HG03108 (cell line): ENCODE data around the gene RERE.
"Not testable (repeated sequence)": the region's sequence is repeated elsewhere in the genome, so short reads cannot be mapped to it uniquely, and the experiment has no call there.

Experiments used
- ATAC-seq: cut with Tn5 transposase; IDR thresholded peaks from one replicate; pipeline ENCODE4 v1.9.1; 2021; ENCODE audit warnings: moderate library complexity; ENCODE audit not compliant: unreplicated experiment

Gene RERE

DNA sequence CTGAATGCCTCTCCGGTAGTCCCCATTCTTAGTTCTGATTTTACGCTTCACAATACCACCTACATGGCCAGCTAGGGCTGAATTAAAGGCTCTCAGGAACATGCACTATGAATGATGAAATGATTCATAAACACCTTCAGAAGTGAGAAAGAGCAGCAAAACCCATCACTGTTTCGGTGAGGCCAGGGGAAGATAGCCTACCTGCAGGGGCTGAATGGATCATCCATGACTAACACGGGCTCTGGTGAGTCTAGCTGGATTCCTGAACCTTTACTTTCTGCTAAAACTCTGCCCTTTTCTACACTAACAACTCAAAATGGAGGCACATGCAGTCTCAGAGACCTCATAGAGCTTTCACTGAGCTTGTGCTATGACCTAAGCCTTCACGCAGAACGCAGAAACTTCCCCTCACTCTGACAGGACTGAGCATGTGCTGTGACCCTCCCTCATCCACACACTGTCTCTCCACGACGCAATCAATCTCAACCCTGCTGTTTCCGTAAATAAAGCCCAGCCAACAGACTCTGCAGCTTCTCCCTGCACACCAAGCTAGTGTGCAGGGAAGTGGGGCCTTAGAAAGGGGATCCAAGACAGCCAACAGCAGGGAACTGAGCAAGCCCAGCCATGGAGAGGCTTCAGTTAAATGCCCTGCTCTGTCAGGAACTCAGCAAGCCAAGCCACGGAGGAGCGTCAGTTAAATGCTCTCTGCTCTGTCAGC, 291.7 kb downstream of the RERE start:
- ATAC-seq: peak; percentile 46

DNA sequence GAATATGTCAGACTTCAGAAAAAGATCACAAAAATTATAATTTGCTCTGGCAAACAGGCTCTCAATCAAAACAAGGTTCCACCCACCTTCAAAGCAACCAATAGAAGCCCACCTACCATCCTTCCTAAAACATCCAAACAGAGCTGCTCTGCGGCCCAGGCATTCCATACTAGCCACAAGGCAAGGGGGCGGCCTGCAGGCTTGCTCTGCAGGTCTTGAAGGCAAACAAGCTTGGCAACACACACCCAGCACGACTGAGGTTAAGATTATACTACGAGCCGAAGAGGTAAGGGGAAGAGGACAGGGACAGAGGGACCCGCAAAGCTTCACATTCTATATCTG, 292.3 kb downstream of the RERE start:
- ATAC-seq: no peak

DNA sequence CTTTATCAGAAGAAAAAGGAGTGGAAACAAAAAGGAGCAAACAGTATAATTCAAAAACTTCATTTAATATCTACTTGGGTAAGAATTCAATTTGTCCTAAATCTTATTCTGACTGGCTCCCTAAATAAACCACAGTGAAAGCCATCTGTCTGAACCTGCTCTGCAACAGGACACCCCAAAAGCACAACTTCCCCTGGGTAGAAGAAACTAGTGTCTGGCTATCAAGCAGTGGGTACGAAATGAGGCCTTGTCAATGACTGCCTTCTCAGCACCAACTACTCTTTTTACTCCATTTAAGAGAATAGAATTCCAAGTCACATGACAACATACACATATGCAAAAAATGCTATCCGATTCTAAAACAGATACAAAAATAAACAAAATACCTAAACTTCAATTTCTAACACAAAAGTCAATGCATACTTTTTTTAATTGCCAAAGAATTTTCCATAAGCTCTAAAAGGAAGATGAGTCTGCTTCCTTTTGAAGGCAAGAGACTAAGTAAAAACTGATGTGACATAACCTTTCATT, 292.7 kb downstream of the RERE start:
- no peak for ATAC-seq

DNA sequence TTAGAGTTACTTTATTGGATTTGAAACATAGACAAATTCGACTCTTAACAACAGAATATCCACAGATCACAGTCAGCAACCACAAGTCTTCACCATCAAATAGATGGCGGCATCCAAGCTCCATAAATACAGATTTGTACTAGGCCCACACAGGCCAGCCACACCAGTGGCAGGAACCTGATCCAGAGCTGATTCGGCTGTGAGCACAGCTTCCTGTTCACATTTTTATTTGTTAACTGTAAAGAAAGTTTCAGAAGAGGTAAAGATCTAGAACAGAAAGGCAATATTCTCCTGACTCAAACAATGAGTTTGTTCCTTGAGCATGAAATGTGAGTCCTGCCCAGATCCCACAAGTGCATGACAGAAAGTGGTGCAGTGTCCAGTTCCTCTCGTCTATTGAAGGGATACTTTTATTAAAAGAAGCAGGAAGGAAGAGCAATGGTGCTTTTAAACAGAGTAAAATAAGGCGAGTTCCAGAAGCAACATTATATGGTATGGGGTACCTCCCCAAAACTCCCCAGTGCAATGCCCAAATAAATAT, 293.7 kb downstream of the RERE start:
- ATAC-seq: no peak

DNA sequence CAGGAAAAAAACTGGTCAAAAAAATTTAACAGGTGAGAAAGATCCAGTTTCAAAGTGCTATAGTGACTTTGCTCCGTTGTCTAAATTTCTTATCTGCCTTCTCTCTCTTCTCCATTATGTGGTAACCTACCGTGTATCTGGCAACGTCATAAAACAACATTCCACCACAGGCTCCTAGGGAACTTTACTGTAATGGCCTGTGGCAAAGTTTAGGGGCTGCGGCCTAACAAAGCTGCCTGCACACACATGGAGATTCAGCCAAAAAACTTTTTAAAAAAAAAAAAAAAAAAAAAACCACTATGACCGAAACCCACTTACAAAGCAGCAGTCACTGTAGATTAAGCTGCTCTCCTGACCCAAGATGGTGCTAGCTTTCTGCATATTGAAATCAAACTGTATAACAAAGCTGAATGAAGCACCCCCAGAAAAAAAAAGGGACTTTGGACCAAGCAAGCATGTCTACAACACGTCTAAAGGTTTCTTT, 296.9 kb downstream of the RERE start:
- no peak for ATAC-seq

DNA sequence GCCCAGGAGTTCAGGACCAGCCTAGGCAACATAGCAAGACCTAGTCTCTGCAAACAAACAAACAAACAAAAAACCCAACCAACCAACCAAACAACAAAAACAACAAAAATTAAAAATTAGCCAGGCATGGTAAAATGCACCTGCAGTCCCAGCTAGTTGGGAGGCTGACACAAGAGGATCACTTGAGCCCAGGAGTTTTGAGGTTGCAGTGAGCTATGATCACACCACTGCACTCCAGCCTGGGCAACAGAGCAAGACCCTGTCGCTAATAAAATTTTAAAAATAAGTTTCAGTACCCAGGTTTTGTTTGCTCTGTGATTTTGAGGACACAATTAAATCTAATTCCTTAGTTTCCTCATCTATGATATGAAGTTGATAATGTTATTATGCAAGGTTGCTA, 298.3 kb downstream of the RERE start:
- no peak for ATAC-seq

DNA sequence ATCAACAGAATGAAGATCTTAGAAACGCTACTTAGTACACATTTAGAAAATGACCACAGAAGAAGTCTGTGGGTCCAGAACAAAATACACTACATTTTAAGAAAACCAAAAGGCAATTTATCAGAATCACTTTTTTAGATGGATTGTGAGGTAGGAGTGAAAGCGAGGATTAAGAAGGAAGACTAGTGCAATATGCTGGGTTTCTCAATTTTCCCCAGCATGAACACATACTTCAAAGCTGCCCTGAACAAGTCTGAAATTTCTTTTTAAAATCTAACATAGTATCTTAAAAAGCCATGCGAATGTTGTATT, 299.0 kb downstream of the RERE start:
- ATAC-seq: no peak

DNA sequence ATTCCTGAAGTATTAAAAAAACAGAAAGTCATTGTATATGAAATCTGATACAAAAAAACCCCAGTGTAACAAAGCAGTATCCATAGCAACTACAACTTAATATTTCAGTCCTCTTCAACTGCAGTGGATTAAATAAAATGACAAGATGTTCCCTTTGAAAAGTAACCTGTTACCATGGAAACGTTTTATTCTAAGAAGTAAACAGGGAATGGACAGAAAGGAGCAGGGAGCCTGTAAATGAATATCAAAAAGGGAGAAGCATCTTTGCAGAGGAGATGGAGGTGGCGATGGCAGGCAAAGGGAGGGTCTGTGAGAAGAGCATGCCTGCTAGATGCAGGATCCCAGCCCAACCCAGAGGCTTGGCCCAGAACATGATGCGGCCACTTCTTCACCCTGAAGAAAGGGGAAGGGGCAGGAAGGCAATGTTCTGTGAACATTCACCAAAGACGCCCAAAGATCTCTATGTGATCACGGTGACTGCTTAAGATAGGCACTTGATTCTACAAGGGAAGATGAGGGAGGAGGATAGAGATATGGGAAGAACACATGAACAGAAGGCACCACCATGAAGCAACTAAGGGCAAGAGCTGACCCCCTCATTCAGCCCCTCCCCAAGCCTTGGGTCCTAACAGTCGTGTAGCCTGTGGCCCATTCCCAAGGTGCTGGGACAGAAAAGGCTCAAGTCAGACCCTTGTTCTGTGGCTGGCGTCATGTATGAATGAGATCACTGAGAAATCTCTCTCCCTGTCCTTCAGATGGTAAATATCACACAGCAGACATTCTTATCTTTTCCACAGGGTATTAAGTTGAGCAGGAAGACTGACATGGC, 299.6 kb downstream of the RERE start:
- ATAC-seq: no peak

DNA sequence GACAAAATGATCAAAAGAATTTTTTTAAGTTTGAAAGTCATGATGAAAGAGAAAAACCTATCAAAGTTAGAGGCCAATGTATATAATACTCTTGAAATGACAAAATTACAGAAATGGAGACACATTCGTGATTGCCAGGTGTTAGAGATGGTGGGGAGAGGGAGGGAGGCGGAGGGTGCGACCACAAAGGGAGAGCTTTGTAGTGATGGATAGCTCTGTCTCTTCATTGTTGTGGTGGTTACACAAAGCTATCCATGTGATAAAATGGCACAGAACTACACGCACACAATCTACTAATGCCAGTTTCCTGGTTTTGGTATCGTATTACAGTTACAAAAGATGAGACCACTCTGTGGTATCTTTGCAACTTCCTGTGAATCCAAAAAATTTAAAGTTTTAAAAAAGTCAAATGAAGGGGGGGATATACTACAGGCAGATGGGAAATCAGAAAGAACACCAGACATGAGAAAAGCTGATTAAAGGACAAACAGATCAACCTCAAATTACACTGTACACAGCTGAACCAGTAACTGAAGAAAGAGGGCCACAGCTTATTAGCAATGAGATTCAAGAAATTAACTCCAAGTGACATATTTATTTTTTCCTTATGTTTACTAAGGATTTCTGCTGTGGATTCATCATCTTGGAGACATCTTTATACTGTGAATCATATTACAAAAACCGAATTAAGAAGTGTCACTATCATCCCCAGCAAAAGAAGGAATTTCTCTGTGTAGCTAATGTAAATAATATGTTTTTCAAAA, 300.5 kb downstream of the RERE start:
- no peak for ATAC-seq

DNA sequence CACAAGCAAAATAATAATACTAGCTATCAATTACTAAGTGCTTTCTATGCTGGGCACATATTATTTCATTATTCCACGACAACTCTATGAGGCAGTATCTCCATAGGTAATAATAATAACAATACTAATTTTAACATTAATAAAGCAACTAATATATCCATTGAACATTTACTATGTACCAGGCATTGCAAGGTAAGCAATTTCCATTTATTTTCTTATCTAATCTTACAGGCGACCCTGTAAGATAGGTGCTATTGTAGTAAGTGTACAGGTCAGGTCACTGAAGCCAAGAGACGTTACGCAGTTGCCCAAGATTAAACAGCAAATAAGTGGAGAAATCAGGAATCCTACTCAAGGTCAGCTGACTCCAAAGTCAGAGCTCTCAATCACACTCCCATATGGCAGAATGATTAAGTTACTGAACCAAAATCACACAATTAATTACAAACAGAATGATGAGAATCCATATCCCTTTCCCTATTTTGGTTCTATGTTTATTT, 301.1 kb downstream of the RERE start:
- no peak for ATAC-seq

DNA sequence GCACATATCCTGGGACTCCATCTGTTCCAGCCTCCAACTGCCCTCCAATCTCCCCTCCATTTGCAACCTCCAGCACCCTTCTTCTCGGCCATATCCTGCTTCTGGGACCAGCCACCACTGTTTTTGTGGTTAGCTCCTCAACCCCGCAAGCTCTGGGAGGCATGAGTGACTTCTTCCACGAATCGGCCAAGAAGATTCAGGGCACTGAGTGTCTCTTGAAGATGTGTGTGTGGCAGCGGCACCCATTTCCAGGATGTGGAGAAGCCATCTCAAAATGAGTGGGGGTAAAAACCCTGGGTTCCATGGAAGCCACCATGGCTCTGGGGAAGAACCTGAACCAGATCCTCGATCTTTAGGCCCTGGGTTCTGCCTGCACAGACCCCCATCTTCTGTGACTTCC, 304.9 kb downstream of the RERE start:
- ATAC-seq: no peak

DNA sequence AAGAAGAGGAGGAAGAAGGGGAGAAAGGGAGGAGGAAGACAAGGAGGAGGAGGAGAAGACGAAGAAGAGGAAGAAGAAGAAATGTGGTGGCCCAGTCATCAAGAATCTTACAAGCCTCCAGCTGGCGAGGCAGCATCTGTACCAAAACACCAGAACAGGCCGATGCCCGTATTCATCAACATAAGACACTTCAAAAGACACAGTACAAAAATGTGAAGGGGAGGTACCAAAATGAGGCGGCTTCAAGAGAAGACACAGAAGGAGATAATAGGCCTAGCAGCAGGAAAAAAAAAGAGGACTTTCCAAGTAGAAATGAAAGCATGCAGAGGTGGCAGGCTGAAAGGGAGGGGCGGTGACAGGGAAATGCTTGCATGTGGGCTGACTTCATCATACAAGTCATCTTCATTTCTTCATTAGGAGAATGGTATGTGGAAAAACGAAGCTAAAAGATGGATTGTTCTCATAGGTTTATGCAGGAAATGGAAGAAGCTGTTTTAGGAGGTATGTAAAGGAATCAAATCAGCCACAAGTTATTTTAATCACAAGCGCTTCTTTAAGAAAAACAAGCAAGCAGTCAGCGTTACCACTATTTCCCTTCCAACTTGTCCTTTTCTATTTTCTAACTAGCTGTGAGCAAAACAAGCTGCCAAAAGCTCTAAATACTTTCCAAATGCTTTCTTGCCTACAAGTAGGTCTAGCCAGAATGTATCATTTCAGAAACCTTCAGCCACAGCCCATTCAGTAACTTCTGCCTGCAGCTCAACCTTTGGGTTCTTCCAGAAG, 307.2 kb downstream of the RERE start:
- ATAC-seq: no peak

DNA sequence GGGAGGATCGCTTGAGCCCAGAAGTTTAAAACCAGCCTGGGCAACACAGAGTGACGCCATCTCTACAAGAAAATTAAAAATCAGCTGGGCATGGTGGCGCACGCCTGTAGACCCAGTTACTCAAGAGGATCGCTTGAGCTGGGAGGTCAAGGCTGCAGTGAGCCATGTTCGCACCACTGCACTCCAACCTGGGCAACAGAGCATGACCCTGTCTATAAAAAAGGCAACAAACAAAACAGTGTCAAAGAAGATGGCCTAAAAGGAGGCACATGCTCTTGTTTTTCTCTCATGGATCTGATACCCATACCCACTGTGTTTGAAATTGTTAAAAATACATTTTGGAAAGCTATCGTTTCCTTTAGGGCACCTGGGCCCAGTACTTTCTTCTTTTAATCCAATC, 307.9 kb downstream of the RERE start:
- ATAC-seq: no peak

DNA sequence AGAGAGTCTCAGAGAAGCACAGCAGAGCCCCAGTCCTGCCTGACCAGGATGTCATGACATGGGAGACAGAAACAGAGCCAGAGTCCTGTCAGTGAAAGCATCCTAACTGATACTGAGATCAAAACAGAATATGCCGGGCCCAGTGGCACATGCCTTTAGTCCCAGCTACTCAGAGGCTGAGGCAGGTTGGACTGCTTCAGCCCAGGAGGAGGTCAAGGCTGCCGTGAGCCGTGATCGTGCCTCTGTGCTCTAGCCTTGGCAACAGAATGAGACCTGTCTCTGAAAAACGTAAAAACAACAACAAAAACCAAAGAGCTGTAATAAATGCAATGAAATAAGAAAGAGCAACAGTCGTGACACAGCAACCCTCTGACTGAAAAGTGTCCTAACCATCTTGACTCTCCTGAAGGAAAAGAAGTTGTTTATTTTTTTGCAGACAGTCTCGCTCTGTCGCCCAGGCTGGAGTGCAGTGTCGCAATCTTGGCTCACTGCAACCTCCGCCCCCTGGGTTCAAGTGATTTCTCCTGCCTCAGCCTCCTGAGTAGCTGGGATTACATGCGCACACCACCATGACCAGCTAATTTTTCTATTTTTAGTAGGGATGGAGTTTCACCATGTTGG, 310.3 kb downstream of the RERE start:
- ATAC-seq: no peak

DNA sequence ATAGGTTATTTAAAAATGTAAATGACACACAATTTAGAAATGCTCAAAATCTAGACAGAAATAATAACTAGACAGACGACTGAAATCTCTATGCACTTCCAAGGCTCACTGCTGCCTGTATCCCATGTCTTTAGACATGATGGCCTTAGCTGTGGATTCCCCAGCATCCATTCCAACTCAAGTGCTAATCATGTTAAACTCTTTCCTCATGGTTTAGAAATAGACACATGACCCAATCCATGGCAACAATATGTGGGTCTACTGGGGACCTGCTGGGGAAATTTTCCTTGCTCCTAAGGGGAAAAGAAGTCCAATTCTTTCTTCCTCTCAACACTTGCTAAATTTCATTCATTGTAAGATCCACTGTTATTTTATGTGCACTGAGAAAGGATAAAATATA, 311.0 kb downstream of the RERE start:
- no peak for ATAC-seq

DNA sequence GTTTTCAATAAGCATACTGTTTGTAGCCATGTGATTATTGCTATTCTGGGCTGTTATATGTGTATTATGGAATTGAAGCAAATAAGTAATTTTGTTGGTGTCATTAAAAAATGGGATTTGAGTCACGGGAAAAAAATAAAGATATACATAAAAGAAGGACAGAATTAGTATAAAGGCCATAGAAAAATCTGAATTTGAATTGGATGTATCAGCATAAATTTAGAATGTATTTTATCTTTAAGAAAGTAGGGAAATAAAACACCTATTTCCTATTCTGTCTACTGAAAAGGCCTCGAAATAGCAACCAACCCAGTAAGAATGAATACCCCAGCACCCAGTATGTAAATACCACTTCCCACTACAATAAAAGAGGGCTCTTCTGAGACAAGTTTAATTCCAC, 313.6 kb downstream of the RERE start:
- ATAC-seq: no peak

DNA sequence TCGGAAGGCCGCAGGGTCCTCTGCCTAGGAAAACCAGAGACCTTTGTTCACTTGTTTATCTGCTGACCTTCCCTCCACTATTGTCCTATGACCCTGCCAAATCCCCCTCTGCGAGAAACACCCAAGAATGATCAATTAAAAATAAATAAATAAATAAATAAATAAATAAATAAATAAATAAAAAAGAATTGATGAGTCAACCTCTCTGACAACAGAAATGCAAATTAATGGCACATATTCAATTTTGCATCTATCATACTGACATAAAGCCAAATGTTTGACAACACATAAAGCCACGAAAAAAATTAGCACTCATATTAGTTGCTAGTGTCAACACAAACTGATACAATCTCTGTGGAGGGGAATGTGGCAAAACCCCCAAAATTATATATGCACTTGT, 314.5 kb downstream of the RERE start:
- not testable (repeated sequence) for ATAC-seq

DNA sequence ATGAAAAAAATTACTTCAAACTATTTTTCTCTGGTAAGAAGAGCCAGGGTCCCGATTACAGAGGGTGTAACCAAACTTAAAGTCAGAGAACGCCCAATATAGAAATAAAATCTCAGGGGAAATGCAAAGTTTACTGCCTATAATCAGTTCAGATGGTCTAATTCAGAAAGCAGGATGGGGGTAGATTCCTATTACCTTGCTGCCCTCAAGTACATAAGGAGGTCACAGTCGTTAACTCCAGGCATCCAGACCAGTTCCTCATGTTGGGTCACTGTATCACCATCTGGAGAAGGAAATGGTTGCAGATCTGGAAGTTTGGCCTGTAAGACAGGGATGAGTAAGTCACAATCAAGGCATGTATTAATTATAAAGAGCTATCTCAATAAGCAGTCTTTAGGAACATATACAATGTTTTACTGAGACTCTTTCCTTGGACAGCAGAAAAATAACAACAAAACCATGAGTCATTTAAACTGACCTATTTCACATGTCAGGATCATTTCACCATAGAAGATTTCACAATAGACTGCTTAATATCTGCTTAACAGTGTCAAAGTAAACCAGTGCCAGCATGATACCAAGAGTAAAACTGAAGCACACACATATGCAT, 320.1 kb downstream of the RERE start:
- no peak for ATAC-seq

DNA sequence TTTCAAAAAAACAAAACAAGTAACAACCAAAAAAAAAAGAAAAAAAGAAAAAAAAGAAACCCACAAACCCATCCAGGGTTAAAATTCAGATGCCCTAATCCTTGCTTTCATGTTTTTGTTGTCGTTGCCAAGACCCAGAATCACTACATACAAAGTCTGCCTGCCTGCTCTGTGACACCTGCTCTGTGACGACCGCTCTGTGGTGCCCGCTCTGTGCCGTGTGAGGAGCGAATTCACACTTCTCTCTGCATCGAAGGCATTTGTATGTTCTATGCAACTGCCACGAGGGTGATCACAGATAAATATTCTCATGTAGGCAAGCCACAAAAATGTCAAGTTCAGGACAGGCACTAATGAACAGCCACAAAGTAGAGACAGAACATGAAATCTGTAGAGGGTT, 321.0 kb downstream of the RERE start:
- peak; percentile 38 for ATAC-seq
